Activated T-cell treated with anti-CD3 and anti-CD28 coated beads, Interleukin-2, amount 50 U/mL, for 24 hours (primary cell): Measurements from ENCODE around the gene EFNB2.

Source experiments
- DNase-seq: peaks from one replicate; pipeline ENCODE4 v3.0.0-alpha.2; 2020
- H3K27ac Mint-ChIP-seq: 2 replicates; pipeline ENCODE4 v1.8.0; 2020; ENCODE audit warnings: mild to moderate bottlenecking, mixed read lengths
- H3K27me3 Mint-ChIP-seq: 2 replicates; pipeline ENCODE4 v1.8.0; 2020; ENCODE audit warnings: mixed read lengths
- H3K36me3 Mint-ChIP-seq: 2 replicates; pipeline ENCODE4 v1.8.0; 2020; ENCODE audit warnings: low read depth, mixed read lengths
- H3K4me1 Mint-ChIP-seq: 2 replicates; pipeline ENCODE4 v1.8.0; 2020; ENCODE audit warnings: low read depth, mixed read lengths
- H3K4me3 Mint-ChIP-seq: 2 replicates; pipeline ENCODE4 v1.8.0; 2020; ENCODE audit warnings: mild to moderate bottlenecking, moderate library complexity, mixed read lengths
- H3K9me3 Mint-ChIP-seq: 2 replicates; pipeline ENCODE4 v1.8.0; 2020; ENCODE audit warnings: mixed read lengths

Gene EFNB2

GRCh38 chr13:106477303-106477702 lies 58.2 kb downstream of the EFNB2 start:
- no peak for DNase-seq
- Mint-ChIP-seq H3K4me3 (no peak overlapping the region), H3K4me1 (no peaks in the 10 kb centered on the region), H3K36me3 (no peaks in the 10 kb centered on the region), H3K27ac (no peak overlapping the region), H3K27me3 (peaks cover 30% of the 10 kb centered on the region), H3K9me3 (no peaks in the 10 kb centered on the region)

- no peak overlapping the region for H3K27ac Mint-ChIP-seq
- no peak overlapping the region for H3K4me3 Mint-ChIP-seq
- DNase-seq: no peak
- H3K9me3 Mint-ChIP-seq: no peaks in the 10 kb centered on the region
- H3K36me3 Mint-ChIP-seq: no peaks in the 10 kb centered on the region
- H3K27me3 Mint-ChIP-seq: peaks cover 27% of the 10 kb centered on the region
- no peaks in the 10 kb centered on the region for H3K4me1 Mint-ChIP-seq
Observed at GRCh38 chr13:106475852-106476251, 59.6 kb downstream of the EFNB2 start.

- Mint-ChIP-seq H3K27me3 (peaks cover 29% of the 10 kb centered on the region), H3K27ac (no peak overlapping the region), H3K9me3 (no peaks in the 10 kb centered on the region), H3K4me3 (no peak overlapping the region), H3K36me3 (no peaks in the 10 kb centered on the region), H3K4me1 (no peaks in the 10 kb centered on the region)
- DNase-seq: no peak
Observed at GRCh38 chr13:106474912-106475311, 60.5 kb downstream of the EFNB2 start.

- DNase-seq: no peak
- Mint-ChIP-seq H3K27ac (no peak overlapping the region), H3K36me3 (no peaks in the 10 kb centered on the region), H3K4me1 (no peaks in the 10 kb centered on the region), H3K4me3 (no peak overlapping the region), H3K9me3 (no peaks in the 10 kb centered on the region), H3K27me3 (peaks cover 19% of the 10 kb centered on the region)
Observed at GRCh38 chr13:106473154-106473553, 62.3 kb downstream of the EFNB2 start.

- DNase-seq: no peak
- no peaks in the 10 kb centered on the region for H3K9me3 Mint-ChIP-seq
- peaks cover 19% of the 10 kb centered on the region for H3K27me3 Mint-ChIP-seq
- no peaks in the 10 kb centered on the region for H3K36me3 Mint-ChIP-seq
- no peak overlapping the region for H3K4me3 Mint-ChIP-seq
- H3K4me1 Mint-ChIP-seq: no peaks in the 10 kb centered on the region
- H3K27ac Mint-ChIP-seq: no peak overlapping the region
Observed at GRCh38 chr13:106472621-106473020, 62.8 kb downstream of the EFNB2 start.

- DNase-seq: no peak
- Mint-ChIP-seq H3K4me1 (no peaks in the 10 kb centered on the region), H3K9me3 (no peaks in the 10 kb centered on the region), H3K27me3 (peaks cover 18% of the 10 kb centered on the region), H3K27ac (no peak overlapping the region), H3K4me3 (no peak overlapping the region), H3K36me3 (no peaks in the 10 kb centered on the region)
Observed at GRCh38 chr13:106471957-106472543, 63.4 kb downstream of the EFNB2 start.

GRCh38 chr13:106470576-106470975 lies 64.9 kb downstream of the EFNB2 start:
- peaks cover 11% of the 10 kb centered on the region for H3K27me3 Mint-ChIP-seq
- no peak overlapping the region for H3K4me3 Mint-ChIP-seq
- H3K27ac Mint-ChIP-seq: no peak overlapping the region
- DNase-seq: no peak
- no peaks in the 10 kb centered on the region for H3K4me1 Mint-ChIP-seq
- H3K9me3 Mint-ChIP-seq: no peaks in the 10 kb centered on the region
- no peaks in the 10 kb centered on the region for H3K36me3 Mint-ChIP-seq

- H3K9me3 Mint-ChIP-seq: no peaks in the 10 kb centered on the region
- no peak overlapping the region for H3K4me3 Mint-ChIP-seq
- H3K27me3 Mint-ChIP-seq: peaks cover 7% of the 10 kb centered on the region
- H3K36me3 Mint-ChIP-seq: no peaks in the 10 kb centered on the region
- no peak for DNase-seq
- H3K4me1 Mint-ChIP-seq: no peaks in the 10 kb centered on the region
- no peak overlapping the region for H3K27ac Mint-ChIP-seq
Observed at GRCh38 chr13:106468744-106469590, 66.5 kb downstream of the EFNB2 start.

GRCh38 chr13:106468207-106468606 lies 67.3 kb downstream of the EFNB2 start:
- no peaks in the 10 kb centered on the region for H3K36me3 Mint-ChIP-seq

GRCh38 chr13:106467427-106468122 lies 67.9 kb downstream of the EFNB2 start:
- DNase-seq: no peak
- H3K36me3 Mint-ChIP-seq: no peaks in the 10 kb centered on the region

More at GRCh38 chr13:106468207-106468606, 67.3 kb downstream of the EFNB2 start:
- no peak overlapping the region for H3K27ac Mint-ChIP-seq
- H3K4me3 Mint-ChIP-seq: no peak overlapping the region
- no peaks in the 10 kb centered on the region for H3K9me3 Mint-ChIP-seq
- H3K27me3 Mint-ChIP-seq: peaks cover 7% of the 10 kb centered on the region
- DNase-seq: no peak
- no peaks in the 10 kb centered on the region for H3K4me1 Mint-ChIP-seq

GRCh38 chr13:106466691-106467426 lies 68.6 kb downstream of the EFNB2 start:
- Mint-ChIP-seq H3K4me1 (no peaks in the 10 kb centered on the region), H3K4me3 (no peak overlapping the region), H3K27ac (no peak overlapping the region), H3K9me3 (no peaks in the 10 kb centered on the region), H3K27me3 (peaks cover 10% of the 10 kb centered on the region), H3K36me3 (no peaks in the 10 kb centered on the region)
- no peak for DNase-seq

More at GRCh38 chr13:106467427-106468122, 67.9 kb downstream of the EFNB2 start:
- peaks cover 10% of the 10 kb centered on the region for H3K27me3 Mint-ChIP-seq
- H3K27ac Mint-ChIP-seq: no peak overlapping the region
- no peaks in the 10 kb centered on the region for H3K9me3 Mint-ChIP-seq
- no peak overlapping the region for H3K4me3 Mint-ChIP-seq
- H3K4me1 Mint-ChIP-seq: no peaks in the 10 kb centered on the region

- no peak for DNase-seq
- no peak overlapping the region for H3K4me3 Mint-ChIP-seq
- peaks cover 8% of the 10 kb centered on the region for H3K27me3 Mint-ChIP-seq
- no peaks in the 10 kb centered on the region for H3K9me3 Mint-ChIP-seq
- no peaks in the 10 kb centered on the region for H3K4me1 Mint-ChIP-seq
- no peaks in the 10 kb centered on the region for H3K36me3 Mint-ChIP-seq
- no peak overlapping the region for H3K27ac Mint-ChIP-seq
Observed at GRCh38 chr13:106464076-106464475, 71.4 kb downstream of the EFNB2 start.

- Mint-ChIP-seq H3K27me3 (peaks cover 11% of the 10 kb centered on the region), H3K36me3 (no peaks in the 10 kb centered on the region), H3K27ac (no peak overlapping the region), H3K4me3 (no peak overlapping the region), H3K4me1 (no peaks in the 10 kb centered on the region), H3K9me3 (no peaks in the 10 kb centered on the region)
- no peak for DNase-seq
Observed at GRCh38 chr13:106462710-106463109, 72.8 kb downstream of the EFNB2 start.

GRCh38 chr13:106455777-106456176 lies 79.7 kb downstream of the EFNB2 start:
- Mint-ChIP-seq H3K27me3 (peaks cover 13% of the 10 kb centered on the region), H3K36me3 (no peaks in the 10 kb centered on the region), H3K27ac (no peak overlapping the region), H3K4me1 (no peaks in the 10 kb centered on the region), H3K4me3 (no peak overlapping the region), H3K9me3 (no peaks in the 10 kb centered on the region)
- DNase-seq: no peak
